NCI-H1436 treated with DMSO at 0.1 percent for 48 hours (cell line): Measurements from ENCODE around the gene PCNA.
"Not testable (repeated sequence)": the region's sequence is repeated elsewhere in the genome, so short reads cannot be mapped to it uniquely, and the experiment has no call there.

ENCODE experiments used
- DNase-seq: peaks from one replicate; lab custom pipeline; 2025; lab: John Stamatoyannopoulos, UW

PCNA gene

GRCh38 chr20:5141615-5142014, 21.9 kb upstream of the PCNA start:
- no peak for DNase-seq

GRCh38 chr20:5140195-5140594, 20.4 kb upstream of the PCNA start:
- no peak for DNase-seq

GRCh38 chr20:5136096-5136495, 16.3 kb upstream of the PCNA start:
- DNase-seq, result no peak

- DNase-seq, result no peak
Observed at GRCh38 chr20:5135363-5136012, 15.7 kb upstream of the PCNA start.

GRCh38 chr20:5133998-5134397, 14.2 kb upstream of the PCNA start:
- DNase-seq, result no peak

- DNase-seq, result no peak
Observed at GRCh38 chr20:5131502-5131901, 11.7 kb upstream of the PCNA start.

GRCh38 chr20:5128886-5129285, 9.1 kb upstream of the PCNA start:
- DNase-seq, result no peak

- DNase-seq, result no peak
Observed at GRCh38 chr20:5127859-5128424, 8.2 kb upstream of the PCNA start.

- DNase-seq, result no peak
Observed at GRCh38 chr20:5127204-5127858, 7.6 kb upstream of the PCNA start.

- peak; percentile 94 for DNase-seq
Observed at GRCh38 chr20:5126512-5127203, 6.9 kb upstream of the PCNA start, which contains the start of gene CDS2. Gene CDS2 (plus strand): TSS chr20:5127008. CDS start chr20:5127093, 85 bp downstream.

GRCh38 chr20:5122873-5123260, 3.1 kb upstream of the PCNA start:
- DNase-seq, result no peak

- DNase-seq, result no peak
Observed at GRCh38 chr20:5120185-5120476, 373 bp upstream of the PCNA start.

GRCh38 chr20:5119143-5119434, 669 bp downstream of the PCNA start:
- DNase-seq, result no peak

- DNase-seq, result no peak
Observed at GRCh38 chr20:5118220-5119142, 1.3 kb downstream of the PCNA start.

- DNase-seq, result no peak
Observed at GRCh38 chr20:5116875-5117274, 2.9 kb downstream of the PCNA start.

GRCh38 chr20:5114403-5114802, 5.4 kb downstream of the PCNA start:
- DNase-seq, result no peak

GRCh38 chr20:5113615-5113986, 6.2 kb downstream of the PCNA start:
- no peak for DNase-seq

- DNase-seq, result no peak
Observed at GRCh38 chr20:5109276-5109675, 10.5 kb downstream of the PCNA start.

- no peak for DNase-seq
Observed at GRCh38 chr20:5104479-5104878, 15.3 kb downstream of the PCNA start.

GRCh38 chr20:5100684-5101347, 18.9 kb downstream of the PCNA start:
- no peak for DNase-seq

GRCh38 chr20:5099909-5100308, 19.8 kb downstream of the PCNA start:
- not testable (repeated sequence) for DNase-seq

GRCh38 chr20:5099009-5099408, 20.7 kb downstream of the PCNA start:
- DNase-seq, result not testable (repeated sequence)
